Neural cell (in vitro differentiated cells): ENCODE data around the gene SSTR5. TPM values are rescaled to one million over a fixed set of nuclear protein-coding genes. Genes with fewer than 3 reads are reported as not detected.

ENCODE experiments used
- H2AFZ ChIP-seq: fragments of 200-600, 300-800 bp; sonication (generic), shearing (Covaris generic); 2 replicates; pipeline ENCODE4 v1.6.0; 2014; ENCODE audit warnings: low read depth, mild to moderate bottlenecking, antibody characterized with exemption, low read length, moderate library complexity
- H3F3A ChIP-seq: fragments of 200-600 bp; shearing (Covaris generic); 2 replicates; pipeline ENCODE4 v1.6.1; 2016; ENCODE audit warnings: mild to moderate bottlenecking, moderate library complexity, mixed read lengths, antibody characterized with exemption, low read length; ENCODE audit not compliant: insufficient read depth, poor library complexity, severe bottlenecking
- H3K27ac ChIP-seq: fragments of 200-600, 300-800 bp; sonication (generic), shearing (Covaris generic); 2 replicates; pipeline ENCODE4 v1.5.1; 2014; ENCODE audit warnings: mild to moderate bottlenecking, low read length, moderate library complexity
- H3K27me3 ChIP-seq: fragments of 300-800, 200-600 bp; sonication (generic), shearing (Covaris generic); 2 replicates; pipeline ENCODE4 v1.6.0; 2014; ENCODE audit warnings: mild to moderate bottlenecking, low read depth, low read length, moderate library complexity; ENCODE audit not compliant: insufficient read depth
- H3K36me3 ChIP-seq: fragments of 300-800, 200-600 bp; sonication (generic), shearing (Covaris generic); 2 replicates; pipeline ENCODE4 v1.5.1; 2014; ENCODE audit warnings: mild to moderate bottlenecking, antibody characterized with exemption, low read length, moderate library complexity; ENCODE audit not compliant: insufficient read depth
- H3K4me2 ChIP-seq: fragments of 300-800, 200-600 bp; sonication (generic), shearing (Covaris generic); 2 replicates; pipeline ENCODE4 v1.6.0; 2014; ENCODE audit warnings: mild to moderate bottlenecking, low read length
- H3K4me3 ChIP-seq: fragments of 300-800, 200-600 bp; sonication (generic), shearing (Covaris generic); 2 replicates; pipeline ENCODE4 v1.5.1; 2014; ENCODE audit warnings: mild to moderate bottlenecking, low read length, moderate library complexity
- H3K79me2 ChIP-seq: fragments of 200-600 bp; shearing (Covaris generic); replicated peaks from 2 replicates; pipeline ENCODE4 v1.6.0; 2014; ENCODE audit warnings: mild to moderate bottlenecking, low read length, moderate library complexity; ENCODE audit not compliant: insufficient read depth
- H3K9ac ChIP-seq: fragments of 300-800, 200-600 bp; sonication (generic), shearing (Covaris generic); 2 replicates; pipeline ENCODE4 v1.6.1; 2016; ENCODE audit warnings: mild to moderate bottlenecking, low read length, mixed read lengths
- H3K9me2 ChIP-seq: fragments of 200-600 bp; shearing (Covaris generic); 2 replicates; pipeline ENCODE4 v1.6.1; 2016; ENCODE audit warnings: mild to moderate bottlenecking, low read length, mixed read lengths; ENCODE audit not compliant: insufficient read depth
- H3K9me3 ChIP-seq: fragments of 200-600, 300-800 bp; sonication (generic), shearing (Covaris generic); 2 replicates; pipeline ENCODE4 v1.6.1; 2016; ENCODE audit warnings: mild to moderate bottlenecking, mixed run types, low read length, moderate library complexity, mixed read lengths
- H4K20me1 ChIP-seq: fragments of 200-600 bp; shearing (Covaris generic); 2 replicates; pipeline ENCODE4 v1.6.1; 2016; ENCODE audit warnings: mild to moderate bottlenecking, mixed run types; ENCODE audit not compliant: insufficient read depth
- CTCF ChIP-seq: fragments of 450-650 bp; IDR thresholded peaks from 2 replicates; pipeline ENCODE4 v1.5.1; 2014; ENCODE audit warnings: antibody characterized with exemption, mild to moderate bottlenecking, moderate library complexity; ENCODE audit not compliant: poor library complexity, severe bottlenecking
- EP300 ChIP-seq: fragments of 450-650 bp; conservative IDR thresholded peaks from 2 replicates; pipeline ENCODE4 v1.6.1; 2014; ENCODE audit warnings: antibody characterized with exemption, mild to moderate bottlenecking, moderate library complexity; ENCODE audit not compliant: poor library complexity, severe bottlenecking
- EZH2 ChIP-seq: fragments of 200-600, 300-800 bp; shearing (Covaris generic), sonication (generic); IDR thresholded peaks from 2 replicates; pipeline ENCODE4 v1.6.1; 2014; ENCODE audit warnings: antibody characterized with exemption, low read length, borderline replicate concordance, mild to moderate bottlenecking; ENCODE audit not compliant: insufficient read depth, poor library complexity, severe bottlenecking
- MXI1 ChIP-seq: fragments of 450-650 bp; conservative IDR thresholded peaks from 2 replicates; pipeline ENCODE4 v1.6.1; 2014; ENCODE audit warnings: antibody characterized with exemption, mild to moderate bottlenecking; ENCODE audit not compliant: poor library complexity, severe bottlenecking
- POLR2AphosphoS5 ChIP-seq: IDR thresholded peaks from 2 replicates; pipeline ENCODE4 v1.6.1; 2012
- RAD21 ChIP-seq: fragments of 450-650 bp; conservative IDR thresholded peaks from 2 replicates; pipeline ENCODE4 v1.6.1; 2014; ENCODE audit warnings: antibody characterized with exemption, mild to moderate bottlenecking, moderate library complexity
- REST ChIP-seq: IDR thresholded peaks from 2 replicates; pipeline ENCODE4 v1.6.1; 2012; ENCODE audit warnings: borderline replicate concordance
- SMC3 ChIP-seq: fragments of 450-650 bp; conservative IDR thresholded peaks from 2 replicates; pipeline ENCODE4 v1.6.1; 2014; ENCODE audit warnings: antibody characterized with exemption, mild to moderate bottlenecking, moderate library complexity; ENCODE audit not compliant: poor library complexity
- TAF1 ChIP-seq: IDR thresholded peaks from 2 replicates; pipeline ENCODE4 v1.6.1; 2012; ENCODE audit warnings: low read depth
- polyA plus RNA-seq: library from polyadenylated mRNA; depleted of rRNA; stranded (reverse); fragments of >200 nt; gene quantifications from 2 replicates; pipeline ENCODE4 v1.2.3, GENCODE V29; 2014

Gene SSTR5
- polyA plus RNA-seq, 1 donor from 2014 or later, result not detected

- TF ChIP-seq RAD21 (no peak), MXI1 (no peak), REST (no peak), POLR2AphosphoS5 (no peak), EZH2 (no peak), EP300 (no peak), TAF1 (no peak)
- no peak overlapping the region for H3K4me3 ChIP-seq
Measured at GRCh38 chr16:1062895-1063294, 9.7 kb upstream of the SSTR5 start.

GRCh38 chr16:1063728-1064127 lies 8.8 kb upstream of the SSTR5 start:
- Histone ChIP-seq H2AFZ (no peak overlapping the region), H3K4me2 (no peak overlapping the region), H3F3A (no peaks in the 10 kb centered on the region), H3K79me2 (no peaks in the 10 kb centered on the region), H4K20me1 (no peaks in the 10 kb centered on the region), H3K4me3 (no peak overlapping the region), H3K9me2 (no peaks in the 10 kb centered on the region), H3K27me3 (no peaks in the 10 kb centered on the region), H3K9me3 (no peaks in the 10 kb centered on the region), H3K36me3 (no peaks in the 10 kb centered on the region), H3K27ac (no peak overlapping the region), H3K9ac (no peak overlapping the region)
- TF ChIP-seq EZH2, result no peak

More at GRCh38 chr16:1062895-1063294, 9.7 kb upstream of the SSTR5 start:
- Histone ChIP-seq H4K20me1 (no peaks in the 10 kb centered on the region), H3K9me3 (no peaks in the 10 kb centered on the region), H3K9me2 (no peaks in the 10 kb centered on the region), H3K27me3 (no peaks in the 10 kb centered on the region), H2AFZ (no peak overlapping the region), H3K79me2 (no peaks in the 10 kb centered on the region), H3F3A (no peaks in the 10 kb centered on the region), H3K9ac (no peak overlapping the region), H3K27ac (no peak overlapping the region), H3K4me2 (no peak overlapping the region), H3K36me3 (no peaks in the 10 kb centered on the region)

GRCh38 chr16:1065469-1066128 lies 6.9 kb upstream of the SSTR5 start:
- Histone ChIP-seq H2AFZ (no peak overlapping the region), H3K36me3 (no peaks in the 10 kb centered on the region), H3K9ac (no peak overlapping the region), H4K20me1 (no peaks in the 10 kb centered on the region), H3K27me3 (no peaks in the 10 kb centered on the region), H3K79me2 (no peaks in the 10 kb centered on the region), H3K9me2 (no peaks in the 10 kb centered on the region), H3F3A (no peaks in the 10 kb centered on the region), H3K9me3 (no peaks in the 10 kb centered on the region), H3K4me2 (no peak overlapping the region), H3K27ac (no peak overlapping the region), H3K4me3 (no peak overlapping the region)
- no peak for TF ChIP-seq EZH2
- no peak for TF ChIP-seq TAF1
- TF ChIP-seq POLR2AphosphoS5, result no peak
- TF ChIP-seq CTCF, result no peak
- no peak for TF ChIP-seq SMC3
- no peak for TF ChIP-seq EP300
- TF ChIP-seq MXI1, result no peak
- TF ChIP-seq RAD21, result no peak
- TF ChIP-seq REST, result no peak
